PFSK-1 (cell line): ENCODE results near the gene COL9A3.

ENCODE experiments used
- FOXP2 ChIP-seq: optimal IDR thresholded peaks from 2 replicates; pipeline ENCODE3; 2011; ENCODE audit warnings: borderline replicate concordance, control low read depth, inconsistent platforms; ENCODE audit not compliant: insufficient read depth; ENCODE audit errors: extremely low read length, extremely low read depth
- POLR2AphosphoS5 ChIP-seq: IDR thresholded peaks from 2 replicates; pipeline ENCODE4 v1.6.1; 2012; ENCODE audit warnings: low read depth, mild to moderate bottlenecking, control low read depth, low read length, moderate library complexity
- REST ChIP-seq, 2 experiments: IDR thresholded peaks; 2 replicates each; pipeline versions ENCODE4 v1.6.1 to v1.8.0; 2011 to 2012; ENCODE audit warnings: low read depth in 2 of 2, low read length in 2 of 2, control low read depth in 1 of 2, inconsistent platforms in 1 of 2, mild to moderate bottlenecking in 1 of 2, moderate library complexity in 1 of 2; ENCODE audit not compliant: insufficient read depth in 1 of 2
- SIN3A ChIP-seq: IDR thresholded peaks from 2 replicates; pipeline ENCODE4 v1.6.1; 2012; ENCODE audit warnings: mild to moderate bottlenecking, low read length, moderate library complexity, borderline replicate concordance; ENCODE audit not compliant: insufficient read depth
- TAF1 ChIP-seq: IDR thresholded peaks from 2 replicates; pipeline ENCODE4 v1.6.1; 2012; ENCODE audit warnings: low read length, control low read depth, borderline replicate concordance; ENCODE audit not compliant: insufficient read depth

DNA sequence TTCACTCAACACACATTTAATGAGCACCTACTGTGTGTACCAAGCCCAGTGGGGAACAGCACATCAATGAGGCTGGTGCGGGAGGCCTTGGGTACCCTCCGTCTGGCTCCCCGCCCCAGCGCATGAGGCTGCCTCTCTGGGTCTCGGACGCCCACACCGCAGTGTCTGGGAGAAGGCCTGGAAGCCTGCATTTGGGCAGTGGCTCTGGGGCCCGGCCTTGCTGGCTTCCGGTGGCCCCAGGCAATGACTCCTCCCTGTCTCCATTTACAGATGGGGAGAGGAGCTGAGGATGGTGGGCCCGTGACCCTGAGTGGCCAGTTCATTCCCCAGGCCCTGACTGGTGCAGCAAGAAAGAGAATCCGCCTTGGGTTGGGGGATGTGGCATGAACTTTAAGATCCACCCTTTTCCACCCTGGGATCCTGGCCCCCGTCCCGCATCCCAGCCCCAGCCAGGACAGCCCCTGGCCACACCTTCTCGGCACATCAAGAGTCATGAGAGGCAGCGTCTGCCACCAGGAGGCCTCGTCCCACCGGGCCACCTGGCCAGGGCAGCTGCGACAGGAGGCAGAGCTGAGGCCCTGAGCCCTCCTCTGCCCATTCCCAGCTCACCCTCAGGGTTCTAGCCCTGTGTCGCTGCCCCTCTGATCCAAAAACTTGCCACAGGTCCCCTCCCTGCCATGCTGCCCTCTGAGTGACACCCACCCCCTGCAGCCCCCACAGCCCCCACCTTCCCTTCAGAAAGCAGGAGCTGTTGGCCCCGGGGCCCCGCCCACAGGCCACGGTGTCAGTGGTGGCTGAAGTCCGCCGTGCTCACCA lies 38.0 kb upstream of the COL9A3 start:
- TF ChIP-seq TAF1 (no peak), REST (IDR thresholded peaks at IDR 0.05; ENCODE audit: insufficient read depth in 1 of 2, low read depth in 2 of 2, low read length in 2 of 2) (no peak), SIN3A (no peak), POLR2AphosphoS5 (no peak), FOXP2 (no peak)
